Epithelial cell of umbilical artery (primary cell): Measurements from ENCODE around the gene HDAC1. TPM values are rescaled to one million over a fixed set of nuclear protein-coding genes. Genes with fewer than 3 reads are reported as not detected.

Experiments used
- total RNA-seq: library from RNA; depleted of rRNA; stranded (reverse); fragments of >200 nt; gene quantifications from 2 replicates; pipeline ENCODE4 v1.2.3, GENCODE V29; 2014

Gene HDAC1
- 89.6 and 124 TPM in 2 replicates for total RNA-seq

DNA sequence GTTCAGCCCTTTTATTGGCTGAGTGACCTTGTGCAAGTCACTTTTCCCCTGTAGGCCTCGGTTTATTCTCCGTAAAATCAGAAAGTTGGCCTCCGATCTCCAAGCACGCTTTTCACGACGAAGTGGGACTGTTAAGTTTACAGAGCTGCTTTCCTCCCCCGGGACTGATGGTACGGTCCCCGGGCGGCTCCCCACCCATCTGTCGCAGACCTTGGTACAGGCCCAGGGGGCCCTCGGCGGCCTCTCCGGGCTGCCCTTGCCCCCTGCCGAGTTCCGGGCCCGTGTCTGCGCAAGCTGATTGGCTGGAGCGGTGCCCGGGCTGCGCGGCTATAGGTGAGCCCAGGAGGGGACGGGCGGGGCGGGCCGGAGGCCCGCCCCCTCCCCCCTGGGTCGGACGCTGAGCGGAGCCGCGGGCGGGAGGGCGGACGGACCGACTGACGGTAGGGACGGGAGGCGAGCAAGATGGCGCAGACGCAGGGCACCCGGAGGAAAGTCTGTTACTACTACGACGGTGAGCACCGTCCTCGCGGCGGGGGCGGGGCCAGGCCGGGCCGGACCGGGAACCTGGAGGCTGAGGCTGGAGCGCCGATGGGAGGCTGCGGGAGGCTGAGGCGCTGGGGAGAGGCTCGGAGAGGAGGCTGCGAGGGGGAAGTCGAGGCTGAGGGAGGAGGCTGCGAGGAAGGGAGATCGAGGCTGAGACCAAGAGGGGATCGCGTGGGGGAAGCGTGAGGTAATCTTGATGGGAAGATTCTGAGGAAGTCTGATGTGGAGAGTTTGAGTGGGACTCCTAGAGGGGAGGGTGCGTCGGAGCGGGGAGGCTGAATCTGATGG lies at the start of gene HDAC1:
Gene HDAC1 (plus strand): TSS at position 376 of the 831 bp plus-strand sequence. CDS start 87 bp downstream, at position 463.

DNA sequence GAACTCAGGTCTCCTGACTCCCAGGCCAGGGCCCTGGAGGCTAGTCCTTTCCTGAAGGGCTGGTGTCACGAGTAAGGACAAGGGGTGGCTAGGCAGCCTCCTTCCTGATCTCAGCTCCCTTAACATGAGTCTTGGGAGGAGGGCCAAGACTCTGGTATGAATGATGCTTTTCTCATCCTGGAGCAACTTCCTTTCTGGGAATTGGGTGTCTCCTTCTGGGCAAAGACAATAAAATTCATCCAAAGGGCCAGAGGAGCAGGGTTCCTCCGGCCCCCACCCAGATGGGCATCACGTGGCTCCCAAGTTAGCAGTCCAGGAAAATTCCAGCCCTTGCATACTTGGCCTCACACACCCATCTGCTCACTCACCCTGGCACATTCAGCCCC lies 45.0 kb upstream of the HDAC1 start, which contains the start of gene FAM167B:
Gene FAM167B (plus strand): TSS at position 335 of the 386 bp plus-strand sequence. CDS start 200 bp downstream, outside the sequence.

DNA sequence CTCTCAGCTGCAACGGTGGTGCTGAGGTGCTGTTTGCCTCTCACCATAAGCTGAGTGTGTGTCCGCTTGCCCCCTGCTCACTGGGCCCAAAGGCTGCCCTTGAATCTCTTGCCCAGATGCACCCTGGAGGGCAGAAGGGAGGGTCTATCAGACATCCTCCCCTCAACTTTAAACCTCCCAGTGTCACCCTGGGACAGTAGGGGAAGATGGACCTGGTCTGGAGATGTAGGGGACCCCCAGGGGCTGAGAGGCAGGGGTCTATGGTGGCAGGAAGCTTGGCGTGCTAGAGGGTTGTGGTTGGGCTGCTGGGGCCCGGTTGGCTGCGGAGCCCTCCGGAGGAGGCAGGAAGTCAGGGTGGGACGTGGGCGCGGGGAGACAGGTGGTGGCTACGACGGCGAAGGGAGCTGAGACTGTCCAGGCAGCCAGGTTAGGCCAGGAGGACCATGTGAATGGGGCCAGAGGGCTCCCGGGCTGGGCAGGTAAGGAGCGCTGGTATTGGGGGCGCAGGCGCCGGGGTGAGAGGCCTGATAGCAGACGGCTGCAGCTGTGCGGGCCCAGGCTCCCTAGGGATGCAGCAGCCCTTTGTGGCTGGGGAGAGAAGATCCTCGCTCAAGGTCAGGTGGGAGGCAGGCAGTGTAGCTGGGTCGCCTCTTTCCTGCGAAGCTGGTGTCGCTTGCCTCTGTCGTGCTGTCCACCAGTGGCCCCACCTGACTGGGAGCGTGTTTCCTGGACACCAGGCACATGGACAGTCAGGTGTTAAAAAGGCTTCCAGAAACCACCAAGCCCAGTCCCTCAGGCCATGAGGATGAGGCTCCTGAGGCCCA lies 40.8 kb upstream of the HDAC1 start, which contains the start of gene LCK:
Gene LCK (plus strand): TSS at position 373 of the 824 bp plus-strand sequence. CDS start 23,065 bp downstream, outside the sequence.

DNA sequence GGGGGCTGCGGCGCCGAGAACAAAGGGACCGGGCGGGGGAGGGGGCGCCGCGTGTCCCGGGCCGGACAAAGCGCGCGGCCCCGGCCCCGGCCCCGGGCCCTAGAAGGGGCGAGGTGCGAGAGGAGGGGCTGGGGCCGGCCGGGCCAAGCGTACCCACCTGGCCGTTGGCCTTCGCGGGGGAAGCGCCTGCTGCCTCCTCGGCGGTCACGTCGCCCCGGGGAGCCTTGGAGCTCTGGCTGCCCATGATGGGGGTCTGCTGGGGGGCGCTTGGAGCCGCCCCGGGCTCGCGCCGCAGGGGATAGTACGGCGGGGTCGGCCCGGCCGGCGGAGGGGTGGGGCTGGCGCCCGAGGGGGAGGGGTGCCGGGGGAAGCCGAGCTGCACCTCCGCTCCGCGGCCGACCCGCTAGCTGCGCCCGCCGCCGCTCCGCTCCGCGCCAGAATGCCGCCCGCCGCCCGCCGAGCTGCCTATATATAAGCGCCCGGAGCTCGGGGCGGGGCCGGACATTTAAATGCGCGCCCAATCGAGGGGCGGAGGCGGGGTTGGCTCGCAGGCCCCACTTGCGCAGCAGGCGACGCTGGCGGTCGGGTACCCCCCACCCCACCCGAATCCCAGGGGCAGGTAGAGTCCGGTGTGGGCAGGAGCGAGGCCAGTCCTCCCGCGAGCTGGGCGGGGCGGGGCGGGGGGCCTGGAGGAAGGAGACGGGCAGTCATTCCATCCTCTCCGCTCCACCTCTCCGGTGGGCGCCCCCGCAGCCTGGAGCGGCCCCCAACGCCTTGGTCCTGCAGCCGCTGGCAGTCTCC lies 44.1 kb downstream of the HDAC1 start, which contains the start of gene MARCKSL1:
Gene MARCKSL1 (minus strand): TSS at position 444 of the 801 bp plus-strand sequence. CDS start 200 bp downstream, at position 244.

DNA sequence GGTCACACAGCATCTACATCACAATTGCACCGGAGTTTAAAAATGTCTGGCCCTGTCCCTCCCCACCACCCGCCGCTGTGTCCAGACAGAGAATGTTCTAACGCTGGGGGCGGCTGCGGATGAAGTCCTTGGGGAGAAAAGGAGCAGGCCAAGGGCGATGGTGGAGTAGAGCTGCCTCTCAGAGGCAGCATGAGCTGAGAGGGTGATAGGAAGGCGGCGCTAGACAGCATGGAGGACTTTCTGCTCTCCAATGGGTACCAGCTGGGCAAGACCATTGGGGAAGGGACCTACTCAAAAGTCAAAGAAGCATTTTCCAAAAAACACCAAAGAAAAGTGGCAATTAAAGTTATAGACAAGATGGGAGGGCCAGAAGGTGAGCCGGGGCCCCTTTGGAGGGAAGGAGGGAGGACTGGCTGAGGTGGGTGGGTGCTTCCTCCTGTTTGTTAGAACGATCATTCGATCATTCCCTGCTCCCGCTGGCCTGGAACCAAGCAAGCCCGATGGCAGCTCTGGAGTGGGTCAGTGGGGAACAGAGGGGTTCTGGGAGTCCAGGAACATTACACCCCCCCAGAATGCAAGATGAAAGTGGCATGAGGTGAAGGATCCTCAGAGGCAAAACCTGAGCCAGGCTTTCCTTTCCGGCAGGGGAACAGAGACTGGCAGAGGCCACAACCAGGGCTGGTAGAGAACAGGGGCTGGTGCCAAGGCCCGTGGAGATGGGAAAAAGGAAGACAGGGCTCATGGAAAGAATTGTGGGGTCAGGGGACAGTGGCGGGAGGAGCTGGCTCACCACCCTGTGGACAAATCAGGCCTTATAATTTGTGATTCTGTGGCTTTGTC lies 70.8 kb downstream of the HDAC1 start, which contains the start of the genes FAM229A and TSSK3:
Gene FAM229A (minus strand): TSS at position 12 of the 840 bp plus-strand sequence. CDS start 394 bp downstream, outside the sequence.
Gene TSSK3 (plus strand): TSS at position 66 of the 840 bp plus-strand sequence. CDS start 163 bp downstream, at position 229.

Other genes with a start within 250 kb of the HDAC1 start
- 8.4 and 9.1 TPM in 2 replicates for gene TMEM39B, start 219.1 kb upstream of the HDAC1 start, total RNA-seq
- 30.2 and 38.0 TPM in 2 replicates for gene KPNA6, start 184.0 kb upstream of the HDAC1 start, total RNA-seq
- gene TXLNA, start 112.4 kb upstream of the HDAC1 start, total RNA-seq: 60.7 and 83.4 TPM in 2 replicates
- gene CCDC28B, start 91.5 kb upstream of the HDAC1 start, total RNA-seq: 16.7 and 25.3 TPM in 2 replicates
- 1.3 and 2.0 TPM in 2 replicates for gene IQCC, start 86.4 kb upstream of the HDAC1 start, total RNA-seq
- not detected in 2 replicates for gene DCDC2B, start 83.0 kb upstream of the HDAC1 start, total RNA-seq
- 9.1 and 11.1 TPM in 2 replicates for gene TMEM234, start 69.7 kb upstream of the HDAC1 start, total RNA-seq
- 393 and 395 TPM in 2 replicates for gene EIF3I, start 69.7 kb upstream of the HDAC1 start, total RNA-seq
- gene FAM167B, start 44.9 kb upstream of the HDAC1 start, total RNA-seq: 0.97 and 3.6 TPM in 2 replicates
- 0.32 TPM in 1 of 2 replicates, not detected in the other for gene LCK, start 40.8 kb upstream of the HDAC1 start, total RNA-seq
- 56.1 and 67.2 TPM in 2 replicates for gene MARCKSL1, start 44.1 kb downstream of the HDAC1 start, total RNA-seq
- gene FAM229A, start 70.4 kb downstream of the HDAC1 start, total RNA-seq: 0.32 and 0.61 TPM in 2 replicates
- not detected in 2 replicates for gene TSSK3, start 70.5 kb downstream of the HDAC1 start, total RNA-seq
- gene BSDC1, start 102.4 kb downstream of the HDAC1 start, total RNA-seq: 46.1 and 63.7 TPM in 2 replicates
- gene ZBTB8B, start 173.0 kb downstream of the HDAC1 start, total RNA-seq: under 0.01 TPM in 1 of 2 replicates, not detected in the other
- gene ZBTB8A, start 247.3 kb downstream of the HDAC1 start, total RNA-seq: 6.2 and 7.1 TPM in 2 replicates